Body of pancreas (tissue), 4 donors: Measurements from ENCODE around the gene COMMD2.

Experiments used
- POLR2A ChIP-seq, 3 donors: fragments of 450-650 bp; IDR thresholded peaks; one replicate each; pipeline ENCODE4 v1.6.1; 2016; ENCODE audit warnings: antibody characterized with exemption in 3 of 3, mild to moderate bottlenecking in 2 of 3
- TF ChIP-seq, protein P1 (sequence below), 7 experiments: fragments of 450-650 bp in 4 of 7; fragments of 200-600 bp in 3 of 7; sonication (generic) in 3 of 7; IDR thresholded peaks; one replicate each; pipeline ENCODE4 v1.5.1; 2016 to 2019; ENCODE audit warnings: antibody characterized with exemption in 7 of 7

GRCh38 chr3:149792452-149793270, 40.4 kb upstream of the COMMD2 start, which contains the start of gene ANKUB1:
- TF ChIP-seq, protein P1, sequence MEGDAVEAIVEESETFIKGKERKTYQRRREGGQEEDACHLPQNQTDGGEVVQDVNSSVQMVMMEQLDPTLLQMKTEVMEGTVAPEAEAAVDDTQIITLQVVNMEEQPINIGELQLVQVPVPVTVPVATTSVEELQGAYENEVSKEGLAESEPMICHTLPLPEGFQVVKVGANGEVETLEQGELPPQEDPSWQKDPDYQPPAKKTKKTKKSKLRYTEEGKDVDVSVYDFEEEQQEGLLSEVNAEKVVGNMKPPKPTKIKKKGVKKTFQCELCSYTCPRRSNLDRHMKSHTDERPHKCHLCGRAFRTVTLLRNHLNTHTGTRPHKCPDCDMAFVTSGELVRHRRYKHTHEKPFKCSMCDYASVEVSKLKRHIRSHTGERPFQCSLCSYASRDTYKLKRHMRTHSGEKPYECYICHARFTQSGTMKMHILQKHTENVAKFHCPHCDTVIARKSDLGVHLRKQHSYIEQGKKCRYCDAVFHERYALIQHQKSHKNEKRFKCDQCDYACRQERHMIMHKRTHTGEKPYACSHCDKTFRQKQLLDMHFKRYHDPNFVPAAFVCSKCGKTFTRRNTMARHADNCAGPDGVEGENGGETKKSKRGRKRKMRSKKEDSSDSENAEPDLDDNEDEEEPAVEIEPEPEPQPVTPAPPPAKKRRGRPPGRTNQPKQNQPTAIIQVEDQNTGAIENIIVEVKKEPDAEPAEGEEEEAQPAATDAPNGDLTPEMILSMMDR (IDR thresholded peaks at IDR 0.05): no peak
- TF ChIP-seq POLR2A (IDR thresholded peaks at IDR 0.05): no peak
